Left cardiac atrium (tissue), 4 donors: ENCODE measurements around the gene SPP1. TPM values are rescaled to one million over a fixed set of nuclear protein-coding genes. Genes with fewer than 3 reads are reported as not detected.
"Not testable (repeated sequence)": the region's sequence is repeated elsewhere in the genome, so short reads cannot be mapped to it uniquely, and the experiment has no call there.

Source experiments
- ATAC-seq, 2 donors: fragments of 200-7000 bp; cut with Tn5 transposase; one replicate each; pipeline ENCODE4 v1.9.1; 2020; ENCODE audit warnings: mild to moderate bottlenecking in 2 of 2, moderate library complexity in 2 of 2
- DNase-seq: peaks from one replicate; pipeline ENCODE4 v3.0.0-alpha.2; 2020
- intact Hi-C, 2 donors: fragments of 100-400 bp; cut with DNase I; formaldehyde crosslinking; loops; one replicate each; pipeline versions ENCODE4 v1.14.1 to v1.15.1; 2022 to 2023
- long read RNA-seq: library from polyadenylated mRNA; unstranded; transcript quantifications from one replicate; pipeline ENCODE4 v2.0.0, GENCODE V29; 2021
- total RNA-seq, 2 donors: library from RNA; stranded (reverse); fragmentation: NEBNext Ultra II Directional; extraction: Animal tissue kit (Norgen Biotek cat#: 25700); gene quantifications; one replicate each; pipeline ENCODE4 v1.2.1, GENCODE V29; 2021
- donor health status: DM: no; HTN: yes; CAD: no.
- donor health status: DM: no; HTN: yes; CAD: no; lungs with severe emphysema.
- donor health status: DM: yes; HTN: yes; CAD: no.
- donor health status: Dilated cardiomyopathy.

The SPP1 gene
- total RNA-seq = 10 to 100 TPM; 11.5 to 88.4 TPM
- long read RNA-seq, transcript SPP1-203 (7 exons, 1,473 nt) = major isoform, 11 of 13 reads
- long read RNA-seq, partial matches to known transcripts = 1 of 13 reads
- long read RNA-seq, other reads (novel, unspliced or antisense) = 0 of 13 reads

- ATAC-seq = peak in 1 of 2 donors; percentile 38
- no peak for DNase-seq
- intact Hi-C loops = loop anchor here in 1 of 2 donors (2.0 to 10.0 kb wide), 3 partner anchors 61 to 293 kb away; no protein-coding TSS in a partner anchor
Observed at GRCh38 chr4:87975466-87975865, at the start of gene SPP1. TSS of gene SPP1 (plus strand) at chr4:87975714. CDS start at chr4:87976896, 1,182 bp downstream.

GRCh38 chr4:87926554-87927098 lies 48.9 kb upstream of the SPP1 start:
- no peak for ATAC-seq
- intact Hi-C loops = no loop called here

GRCh38 chr4:87930629-87931028 lies 44.9 kb upstream of the SPP1 start:
- ATAC-seq = no peak
- intact Hi-C loops = no loop called here
- DNase-seq = no peak

More at GRCh38 chr4:87926554-87927098, 48.9 kb upstream of the SPP1 start:
- DNase-seq = no peak

GRCh38 chr4:87931932-87932331 lies 43.6 kb upstream of the SPP1 start:
- no peak for DNase-seq
- no peak for ATAC-seq
- intact Hi-C loops = no loop called here

- intact Hi-C loops = no loop called here
- ATAC-seq = no peak
- no peak for DNase-seq
Observed at GRCh38 chr4:87932718-87933141, 42.8 kb upstream of the SPP1 start.

- no peak for DNase-seq
- intact Hi-C loops = no loop called here
- ATAC-seq = no peak
Observed at GRCh38 chr4:87933337-87933736, 42.2 kb upstream of the SPP1 start.

GRCh38 chr4:87934157-87934704 lies 41.3 kb upstream of the SPP1 start:
- intact Hi-C loops = no loop called here
- DNase-seq = no peak
- ATAC-seq = no peak

GRCh38 chr4:87934973-87935372 lies 40.5 kb upstream of the SPP1 start:
- intact Hi-C loops = no loop called here
- DNase-seq = no peak
- no peak for ATAC-seq

- DNase-seq, ATAC-seq, intact Hi-C loops: not testable (repeated sequence)
Observed at GRCh38 chr4:87935954-87936353, 39.6 kb upstream of the SPP1 start.

- intact Hi-C loops = no loop called here
- ATAC-seq = no peak
- DNase-seq = no peak
Observed at GRCh38 chr4:87937523-87937922, 38.0 kb upstream of the SPP1 start.

- intact Hi-C loops = no loop called here
- DNase-seq (no peak), ATAC-seq (no peak)
Observed at GRCh38 chr4:87938746-87939145, 36.8 kb upstream of the SPP1 start.

GRCh38 chr4:87939978-87940690 lies 35.4 kb upstream of the SPP1 start:
- intact Hi-C loops = no loop called here
- ATAC-seq = no peak
- no peak for DNase-seq

- ATAC-seq, DNase-seq, intact Hi-C loops: not testable (repeated sequence)
Observed at GRCh38 chr4:87940809-87941208, 34.7 kb upstream of the SPP1 start.

- DNase-seq = no peak
- intact Hi-C loops = no loop called here
Observed at GRCh38 chr4:87941537-87942392, 33.7 kb upstream of the SPP1 start.

GRCh38 chr4:87943660-87944149 lies 31.8 kb upstream of the SPP1 start:
- intact Hi-C loops = no loop called here
- ATAC-seq = no peak

More at GRCh38 chr4:87941537-87942392, 33.7 kb upstream of the SPP1 start:
- no peak for ATAC-seq

GRCh38 chr4:87944967-87945366 lies 30.5 kb upstream of the SPP1 start:
- DNase-seq (no peak), ATAC-seq (no peak)
- intact Hi-C loops = no loop called here

More at GRCh38 chr4:87943660-87944149, 31.8 kb upstream of the SPP1 start:
- DNase-seq = no peak

- ATAC-seq = no peak
- intact Hi-C loops = no loop called here
- no peak for DNase-seq
Observed at GRCh38 chr4:87946766-87947165, 28.7 kb upstream of the SPP1 start.

GRCh38 chr4:87947381-87948160 lies 27.9 kb upstream of the SPP1 start:
- intact Hi-C loops = no loop called here
- DNase-seq = no peak
- no peak for ATAC-seq
